K562 (cell line): ENCODE data around the gene TRAF3IP3. TPM values are rescaled to one million over a fixed set of nuclear protein-coding genes. Genes with fewer than 3 reads are reported as not detected.

Source experiments
- CTCF ChIP-seq, 3 experiments: IDR thresholded peaks in 2 of 3; conservative IDR thresholded peaks in 1 of 3; 2 replicates each; pipeline ENCODE4 v1.5.1; 2011 to 2012; ENCODE audit warnings: low read length in 3 of 3, mild to moderate bottlenecking in 3 of 3, control low read depth in 2 of 3, improper control_type of control experiment in 1 of 3, inconsistent platforms in 1 of 3, low read depth in 1 of 3, mixed read lengths in 1 of 3, moderate library complexity in 1 of 3; ENCODE audit not compliant: insufficient read depth in 2 of 3
- HDGF ChIP-seq: fragments of 450-650 bp; IDR thresholded peaks from 2 replicates; pipeline ENCODE4 v1.6.1; 2016
- NR0B1 ChIP-seq: fragments of 450-650 bp; IDR thresholded peaks from one replicate; pipeline ENCODE4 v1.6.1; 2018; ENCODE audit warnings: mild to moderate bottlenecking, moderate library complexity; ENCODE audit not compliant: partially characterized antibody
- PYGO2 ChIP-seq: fragments of 450-650 bp; IDR thresholded peaks from 2 replicates; pipeline ENCODE4 v1.6.1; 2016; ENCODE audit warnings: mild to moderate bottlenecking, missing genetic modification characterization, moderate library complexity, missing compliant biosample characterization
- RBM25 ChIP-seq: fragments of 200-400 bp; formaldehyde crosslinking; IDR thresholded peaks from 2 replicates; pipeline ENCODE4 v1.6.1; 2018; ENCODE audit warnings: low read length, low read depth, moderate library complexity; ENCODE audit not compliant: severe bottlenecking
- SMARCA5 ChIP-seq: fragments of 450-650 bp; IDR thresholded peaks from 2 replicates; pipeline ENCODE4 v1.6.1; 2016
- SMARCE1 ChIP-seq: fragments of 450-650 bp; IDR thresholded peaks from 2 replicates; pipeline ENCODE4 v1.7.1; 2016; ENCODE audit warnings: mild to moderate bottlenecking
- TBP ChIP-seq: optimal IDR thresholded peaks from 2 replicates; pipeline ENCODE3; 2011; ENCODE audit warnings: low read depth, low read length, improper control_type of control experiment
- ZNF384 ChIP-seq: IDR thresholded peaks from 2 replicates; pipeline ENCODE4 v1.6.1; 2012; ENCODE audit warnings: low read depth, low read length, improper control_type of control experiment
- ZNF644 ChIP-seq: fragments of 200-800 bp; sonication (Bioruptor generic); IDR thresholded peaks from 2 replicates; pipeline ENCODE4 v1.6.1; 2016; ENCODE audit warnings: low read depth, missing genetic modification characterization, missing compliant biosample characterization
- polyA plus RNA-seq, 8 experiments: library from polyadenylated mRNA; depleted of rRNA in 4 of 8; stranded (reverse) in 5 of 8; unstranded in 3 of 8; fragments of >200 nt; fragmentation: Nextera tagmentation in 2 of 8; fragmentation: Illumina TruSeq in 1 of 8; extraction: Ambion mirVana in 2 of 8; extraction: Trizol in 1 of 8; gene quantifications; 2 replicates each; pipeline versions ENCODE4 v1.2.1 to v1.2.3, GENCODE V29; 2011 to 2014; ENCODE audit warnings: inconsistent platforms in 1 of 8, missing spikeins in 1 of 8
- total RNA-seq, 7 experiments: library from RNA; depleted of rRNA in 6 of 7; stranded (reverse); fragments of >200 nt in 6 of 7; fragmentation: Illumina TruSeq in 2 of 7; extraction: Trizol in 2 of 7; gene quantifications; 2 replicates each; pipeline versions ENCODE4 v1.2.1 to v1.2.3, GENCODE V29; 2011 to 2021; ENCODE audit warnings: low replicate concordance in 1 of 7
- TF ChIP-seq, protein P1 (sequence below): fragments of 200-800 bp; sonication (Bioruptor generic); IDR thresholded peaks from 2 replicates; pipeline ENCODE4 v1.6.1; 2017; ENCODE audit warnings: missing genetic modification characterization, missing compliant biosample characterization
- TF ChIP-seq, protein P2 (sequence below): IDR thresholded peaks from 3 replicates; pipeline ENCODE4 v1.6.1; 2011; ENCODE audit warnings: borderline replicate concordance, mild to moderate bottlenecking, moderate library complexity; ENCODE audit not compliant: insufficient read length; ENCODE audit errors: extremely low read depth
- TF ChIP-seq, protein P3 (sequence below): fragments of 250-450 bp; sonication (Bioruptor Pico); IDR thresholded peaks from 2 replicates; pipeline ENCODE4 v1.5.1; 2021; ENCODE audit warnings: mild to moderate bottlenecking
- TF ChIP-seq, protein P4 (sequence below), 2 experiments: fragments of 200-800 bp in 1 of 2; sonication (Bioruptor generic) in 1 of 2; sonication (generic) in 1 of 2; formaldehyde crosslinking in 1 of 2; IDR thresholded peaks in 1 of 2; conservative IDR thresholded peaks in 1 of 2; 2 replicates each; pipeline versions ENCODE4 v1.5.0 to v1.6.1; 2016 to 2020; ENCODE audit warnings: missing compliant biosample characterization in 1 of 2, missing genetic modification characterization in 1 of 2, missing genetic modification reagents in 1 of 2

The TRAF3IP3 gene
- total and polyA plus RNA-seq, 9 of the 15 experiments (the other 6 are each of a cell fraction or from before 2014, with no cell fraction given), result 0.06 to 1.1 (median 0.31) TPM

DNA sequence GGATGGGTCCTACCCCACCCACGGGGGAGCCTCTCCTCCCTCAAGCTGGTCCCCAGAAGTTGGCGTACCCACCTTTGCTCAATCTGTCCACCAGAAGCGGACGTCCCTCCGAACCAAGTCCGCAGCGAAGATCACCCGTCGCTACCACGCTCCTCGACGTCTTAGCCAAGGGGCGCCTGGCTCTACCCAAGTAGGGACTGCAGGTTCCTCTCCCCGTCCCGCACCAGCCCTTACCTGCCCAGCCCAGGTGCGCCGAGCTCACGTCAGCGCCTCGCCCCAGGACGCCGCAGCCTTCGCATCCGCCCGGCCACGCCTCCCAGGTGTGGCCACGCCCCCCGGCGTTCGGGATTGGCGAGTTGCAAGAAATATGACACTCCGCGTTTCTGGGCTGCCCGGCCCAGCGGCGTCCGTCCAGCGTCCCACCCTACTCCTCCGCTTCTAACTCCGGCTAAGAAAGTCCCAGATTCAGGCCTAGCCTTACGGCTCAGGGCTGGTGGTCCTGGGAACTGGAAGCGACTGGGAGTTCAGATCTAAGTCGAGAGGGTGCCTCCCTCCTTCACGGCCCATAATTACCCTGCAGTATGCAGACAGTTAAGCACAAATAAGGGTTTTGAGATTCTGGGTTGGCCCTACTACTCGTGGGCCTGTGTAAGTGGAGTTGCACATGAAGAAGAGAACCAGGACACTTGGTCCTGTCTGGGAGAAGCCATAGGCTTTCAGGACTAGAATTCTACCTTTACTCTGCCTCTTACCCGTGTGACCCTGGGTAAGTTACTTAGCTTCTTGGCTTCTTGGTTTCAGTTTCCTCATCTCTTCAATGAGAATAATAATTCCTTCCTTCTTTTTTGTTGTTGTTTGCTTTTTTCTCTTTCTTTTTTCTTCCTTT is 50.3 kb downstream of the TRAF3IP3 start, which contains the start of gene IRF6 (continued):
- TF ChIP-seq RBM25 (no peak), TBP (peak; percentile 49), ZNF384 (peak; percentile 73), SMARCE1 (peak; percentile 71; the same call in 1 of the 2 replicates), SMARCA5 (no peak), HDGF (peak; percentile 71; the same call in 1 of the 2 replicates), ZNF644 (tag) (no peak), CTCF (IDR thresholded peaks at IDR 0.05 in 2 of 3, conservative IDR thresholded peaks at IDR 0.05 in 1 of 3; ENCODE audit: insufficient read depth in 2 of 3, low read depth in 1 of 3, low read length in 3 of 3) (no peak), PYGO2 (tag) (no peak), NR0B1 (no peak)
- TF ChIP-seq, protein P1, sequence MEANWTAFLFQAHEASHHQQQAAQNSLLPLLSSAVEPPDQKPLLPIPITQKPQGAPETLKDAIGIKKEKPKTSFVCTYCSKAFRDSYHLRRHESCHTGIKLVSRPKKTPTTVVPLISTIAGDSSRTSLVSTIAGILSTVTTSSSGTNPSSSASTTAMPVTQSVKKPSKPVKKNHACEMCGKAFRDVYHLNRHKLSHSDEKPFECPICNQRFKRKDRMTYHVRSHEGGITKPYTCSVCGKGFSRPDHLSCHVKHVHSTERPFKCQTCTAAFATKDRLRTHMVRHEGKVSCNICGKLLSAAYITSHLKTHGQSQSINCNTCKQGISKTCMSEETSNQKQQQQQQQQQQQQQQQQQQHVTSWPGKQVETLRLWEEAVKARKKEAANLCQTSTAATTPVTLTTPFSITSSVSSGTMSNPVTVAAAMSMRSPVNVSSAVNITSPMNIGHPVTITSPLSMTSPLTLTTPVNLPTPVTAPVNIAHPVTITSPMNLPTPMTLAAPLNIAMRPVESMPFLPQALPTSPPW (CRISPR knock-in tag), result no peak
- TF ChIP-seq, protein P2, sequence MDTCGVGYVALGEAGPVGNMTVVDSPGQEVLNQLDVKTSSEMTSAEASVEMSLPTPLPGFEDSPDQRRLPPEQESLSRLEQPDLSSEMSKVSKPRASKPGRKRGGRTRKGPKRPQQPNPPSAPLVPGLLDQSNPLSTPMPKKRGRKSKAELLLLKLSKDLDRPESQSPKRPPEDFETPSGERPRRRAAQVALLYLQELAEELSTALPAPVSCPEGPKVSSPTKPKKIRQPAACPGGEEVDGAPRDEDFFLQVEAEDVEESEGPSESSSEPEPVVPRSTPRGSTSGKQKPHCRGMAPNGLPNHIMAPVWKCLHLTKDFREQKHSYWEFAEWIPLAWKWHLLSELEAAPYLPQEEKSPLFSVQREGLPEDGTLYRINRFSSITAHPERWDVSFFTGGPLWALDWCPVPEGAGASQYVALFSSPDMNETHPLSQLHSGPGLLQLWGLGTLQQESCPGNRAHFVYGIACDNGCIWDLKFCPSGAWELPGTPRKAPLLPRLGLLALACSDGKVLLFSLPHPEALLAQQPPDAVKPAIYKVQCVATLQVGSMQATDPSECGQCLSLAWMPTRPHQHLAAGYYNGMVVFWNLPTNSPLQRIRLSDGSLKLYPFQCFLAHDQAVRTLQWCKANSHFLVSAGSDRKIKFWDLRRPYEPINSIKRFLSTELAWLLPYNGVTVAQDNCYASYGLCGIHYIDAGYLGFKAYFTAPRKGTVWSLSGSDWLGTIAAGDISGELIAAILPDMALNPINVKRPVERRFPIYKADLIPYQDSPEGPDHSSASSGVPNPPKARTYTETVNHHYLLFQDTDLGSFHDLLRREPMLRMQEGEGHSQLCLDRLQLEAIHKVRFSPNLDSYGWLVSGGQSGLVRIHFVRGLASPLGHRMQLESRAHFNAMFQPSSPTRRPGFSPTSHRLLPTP, result no peak
- TF ChIP-seq, protein P3, sequence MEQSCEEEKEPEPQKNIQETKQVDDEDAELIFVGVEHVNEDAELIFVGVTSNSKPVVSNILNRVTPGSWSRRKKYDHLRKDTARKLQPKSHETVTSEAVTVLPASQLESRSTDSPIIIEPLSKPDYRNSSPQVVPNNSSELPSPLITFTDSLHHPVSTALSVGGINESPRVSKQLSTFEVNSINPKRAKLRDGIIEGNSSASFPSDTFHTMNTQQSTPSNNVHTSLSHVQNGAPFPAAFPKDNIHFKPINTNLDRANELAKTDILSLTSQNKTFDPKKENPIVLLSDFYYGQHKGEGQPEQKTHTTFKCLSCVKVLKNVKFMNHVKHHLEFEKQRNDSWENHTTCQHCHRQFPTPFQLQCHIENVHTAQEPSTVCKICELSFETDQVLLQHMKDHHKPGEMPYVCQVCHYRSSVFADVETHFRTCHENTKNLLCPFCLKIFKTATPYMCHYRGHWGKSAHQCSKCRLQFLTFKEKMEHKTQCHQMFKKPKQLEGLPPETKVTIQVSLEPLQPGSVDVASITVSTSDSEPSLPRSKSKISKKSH (CRISPR knock-in tag), result no peak
- TF ChIP-seq, protein P4, sequence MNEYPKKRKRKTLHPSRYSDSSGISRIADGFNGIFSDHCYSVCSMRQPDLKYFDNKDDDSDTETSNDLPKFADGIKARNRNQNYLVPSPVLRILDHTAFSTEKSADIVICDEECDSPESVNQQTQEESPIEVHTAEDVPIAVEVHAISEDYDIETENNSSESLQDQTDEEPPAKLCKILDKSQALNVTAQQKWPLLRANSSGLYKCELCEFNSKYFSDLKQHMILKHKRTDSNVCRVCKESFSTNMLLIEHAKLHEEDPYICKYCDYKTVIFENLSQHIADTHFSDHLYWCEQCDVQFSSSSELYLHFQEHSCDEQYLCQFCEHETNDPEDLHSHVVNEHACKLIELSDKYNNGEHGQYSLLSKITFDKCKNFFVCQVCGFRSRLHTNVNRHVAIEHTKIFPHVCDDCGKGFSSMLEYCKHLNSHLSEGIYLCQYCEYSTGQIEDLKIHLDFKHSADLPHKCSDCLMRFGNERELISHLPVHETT (CRISPR knock-in tag; conservative IDR thresholded peaks at IDR 0.05 in 1 of 2, IDR thresholded peaks at IDR 0.05 in 1 of 2), result no peak
